ENCODE measurements around the gene BST2.

Gene BST2

GRCh38 chr19:17447704-17448130 is 42.3 kb upstream of the BST2 start:
- DNase-seq (ENCODE audit: low spot score): no peak
- in situ Hi-C loops (cut with MboI; ENCODE audit: low sequenced_read_pairs, unreplicated experiment): no loop called here

DNA sequence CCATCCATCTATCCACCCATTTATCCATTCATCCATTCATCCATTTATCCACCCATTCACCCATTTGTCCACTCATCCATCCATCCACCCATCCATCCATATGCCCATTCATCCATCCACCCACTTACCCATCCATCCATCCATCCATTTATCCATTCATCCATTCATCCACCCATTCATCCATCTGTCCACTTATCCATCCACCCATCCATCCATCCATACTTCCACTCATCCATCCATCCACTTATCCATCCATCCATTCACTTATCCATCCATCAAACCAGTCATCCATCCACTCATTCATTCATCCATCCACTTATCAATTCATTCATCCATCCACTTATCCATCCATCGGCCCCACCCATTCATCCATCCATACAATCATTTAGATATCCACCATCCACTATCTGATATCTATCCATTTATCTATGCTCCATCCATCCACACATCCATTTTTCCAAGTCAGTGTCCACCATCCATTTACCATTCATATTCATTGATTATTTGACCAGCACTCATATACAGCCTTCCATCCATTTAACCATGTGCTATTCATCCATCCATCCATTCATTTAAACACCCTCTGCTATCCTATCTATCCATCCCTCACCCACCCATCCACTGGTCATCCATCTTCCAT is 40.2 kb upstream of the BST2 start:
- TF ChIP-seq CTCF (IDR thresholded peaks at IDR 0.05; ENCODE audit: borderline replicate concordance, control extremely low read depth, extremely low read depth, insufficient read depth, missing control alignments): no peak
- DNase-seq (ENCODE audit: low spot score): no peak
- in situ Hi-C loops (cut with MboI; ENCODE audit: low sequenced_read_pairs, unreplicated experiment): no loop called here

More at GRCh38 chr19:17447704-17448130, 42.3 kb upstream of the BST2 start:
- TF ChIP-seq CTCF (IDR thresholded peaks at IDR 0.05; ENCODE audit: borderline replicate concordance, control extremely low read depth, extremely low read depth, insufficient read depth, missing control alignments): no peak

GRCh38 chr19:17441241-17442021 is 36.0 kb upstream of the BST2 start:
- DNase-seq (ENCODE audit: low spot score): peak; percentile 58
- in situ Hi-C loops (cut with MboI; ENCODE audit: low sequenced_read_pairs, unreplicated experiment): no loop called here
- peak; percentile 13 for TF ChIP-seq CTCF (IDR thresholded peaks at IDR 0.05; ENCODE audit: borderline replicate concordance, control extremely low read depth, extremely low read depth, insufficient read depth, missing control alignments)

GRCh38 chr19:17436874-17437267 is 31.4 kb upstream of the BST2 start:
- DNase-seq (ENCODE audit: low spot score): no peak
- in situ Hi-C loops (cut with MboI; ENCODE audit: low sequenced_read_pairs, unreplicated experiment): no loop called here
- no peak for TF ChIP-seq CTCF (IDR thresholded peaks at IDR 0.05; ENCODE audit: borderline replicate concordance, control extremely low read depth, extremely low read depth, insufficient read depth, missing control alignments)

DNA sequence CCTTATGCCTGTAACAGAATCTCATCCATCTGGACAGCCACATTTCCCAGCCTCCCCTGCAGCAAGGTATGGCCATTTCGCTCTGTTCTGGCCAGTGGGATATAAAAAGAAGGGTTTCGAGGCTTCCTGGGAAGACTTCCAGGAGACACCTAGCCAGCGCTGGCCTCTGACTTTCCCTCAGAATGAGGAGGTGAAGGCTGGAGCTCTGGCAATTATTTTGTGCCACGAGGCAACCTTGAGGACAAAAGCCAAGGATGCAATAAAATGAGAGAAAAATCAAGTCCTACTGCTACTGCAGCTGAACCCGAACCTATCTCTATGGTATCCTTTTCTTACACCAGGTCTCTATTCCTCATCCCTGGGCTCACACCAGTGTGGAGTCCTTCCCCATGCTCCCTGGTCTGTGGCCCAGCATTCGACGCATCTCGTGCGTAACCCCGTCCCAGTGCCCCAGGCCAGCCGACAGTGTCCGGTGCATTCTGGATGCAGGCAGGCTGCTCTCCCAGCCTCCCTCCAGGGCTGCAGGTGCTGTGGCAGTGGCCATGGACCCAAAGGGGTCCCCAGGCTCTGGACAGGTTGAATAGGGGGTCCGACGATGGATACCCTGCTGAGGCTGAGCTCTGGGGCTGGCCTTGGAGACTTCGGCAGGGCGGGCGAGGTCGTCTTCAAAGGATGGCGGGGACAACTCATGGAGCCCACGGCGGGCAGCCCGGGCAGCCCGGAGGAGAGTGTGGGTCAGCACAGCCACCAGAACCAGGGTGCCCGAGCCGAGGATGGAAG is 30.9 kb upstream of the BST2 start:
- TF ChIP-seq CTCF (IDR thresholded peaks at IDR 0.05; ENCODE audit: borderline replicate concordance, control extremely low read depth, extremely low read depth, insufficient read depth, missing control alignments): no peak
- no peak for DNase-seq (ENCODE audit: low spot score)

GRCh38 chr19:17435218-17435617 is 29.8 kb upstream of the BST2 start:
- in situ Hi-C loops (cut with MboI; ENCODE audit: low sequenced_read_pairs, unreplicated experiment): no loop called here
- TF ChIP-seq CTCF (IDR thresholded peaks at IDR 0.05; ENCODE audit: borderline replicate concordance, control extremely low read depth, extremely low read depth, insufficient read depth, missing control alignments): no peak
- no peak for DNase-seq (ENCODE audit: low spot score)

More for the DNA sequence above, 30.9 kb upstream of the BST2 start:
- in situ Hi-C loops (cut with MboI; ENCODE audit: low sequenced_read_pairs, unreplicated experiment): no loop called here
